ENCODE results near the gene TTLL13.

GRCh38 chr15:90202929-90203328, 46.4 kb upstream of the TTLL13 start:
- TF ChIP-seq POLR2AphosphoS5 (IDR thresholded peaks at IDR 0.05) (no peak), CTCF (IDR thresholded peaks at IDR 0.05; ENCODE audit: poor library complexity, severe bottlenecking) (no peak), EZH2 (IDR thresholded peaks at IDR 0.05; ENCODE audit: borderline replicate concordance, insufficient read depth, low read length, poor library complexity, severe bottlenecking) (no peak), SMC3 (conservative IDR thresholded peaks at IDR 0.05; ENCODE audit: poor library complexity) (no peak), EP300 (conservative IDR thresholded peaks at IDR 0.05; ENCODE audit: poor library complexity, severe bottlenecking) (no peak), REST (IDR thresholded peaks at IDR 0.05; ENCODE audit: borderline replicate concordance) (no peak)
